Hematopoietic multipotent progenitor cell treated with erythropoietin and hydrocortisone succinate and interleukin-3 and kit ligand, for 8 days (in vitro differentiated cells): ENCODE measurements around the gene OXNAD1.

Source experiments
- DNase-seq: peaks from one replicate; pipeline ENCODE4 v3.0.0-alpha.2; 2015

The OXNAD1 gene

DNA sequence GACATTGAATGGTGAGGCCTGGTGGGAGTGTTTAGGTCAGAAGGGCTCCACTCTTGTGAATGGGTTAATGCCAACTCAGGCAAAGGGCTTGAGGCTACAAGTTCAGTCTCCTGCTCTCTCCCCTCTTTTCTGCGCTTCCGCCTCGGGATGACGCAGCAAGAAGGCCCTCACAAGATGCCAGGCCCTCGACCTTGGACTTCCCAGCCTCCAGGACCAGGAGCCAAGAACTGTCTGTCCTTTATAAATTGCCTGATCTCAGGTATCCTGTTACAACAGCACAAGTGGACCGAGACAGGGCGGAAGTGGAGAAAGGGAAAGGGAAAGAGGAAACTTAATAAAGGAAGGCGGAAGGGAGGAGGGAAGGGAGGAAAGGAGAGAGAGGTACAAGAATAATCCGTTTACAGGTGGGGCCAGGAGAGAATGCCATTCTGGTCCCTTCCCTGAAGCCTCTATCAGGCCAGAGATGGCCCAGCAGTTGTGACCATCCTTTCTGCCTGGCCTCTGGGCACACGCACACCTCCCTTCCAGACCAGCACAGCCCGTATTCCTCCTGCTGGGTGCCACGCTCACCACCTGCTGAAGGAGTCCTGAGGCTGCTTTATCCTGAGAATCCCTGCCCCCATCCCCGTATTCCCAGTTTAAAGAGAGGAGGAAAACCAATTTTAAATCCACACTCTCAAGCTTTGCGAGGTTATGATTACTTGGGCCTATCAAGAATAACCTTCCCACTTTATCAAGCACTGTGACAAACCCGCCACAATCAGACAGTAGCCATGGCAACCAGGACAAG, 64.2 kb downstream of the OXNAD1 start:
- peak; percentile 51 for DNase-seq

DNA sequence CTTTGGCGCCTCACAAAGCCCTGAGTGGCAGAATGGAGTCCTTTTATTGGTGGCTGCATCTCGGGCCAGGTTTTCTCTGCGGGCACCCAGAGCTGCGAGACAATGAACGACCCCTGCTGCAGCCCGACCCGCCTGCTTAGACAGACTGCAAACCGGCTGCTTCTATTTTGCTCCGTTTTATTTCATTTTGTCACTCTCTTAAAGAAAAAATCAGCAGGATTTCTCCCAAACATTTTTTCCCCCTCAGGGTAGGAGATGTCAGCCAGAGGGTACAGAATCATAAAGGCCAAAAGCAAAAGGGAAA, 64.8 kb downstream of the OXNAD1 start:
- DNase-seq: no peak

DNA sequence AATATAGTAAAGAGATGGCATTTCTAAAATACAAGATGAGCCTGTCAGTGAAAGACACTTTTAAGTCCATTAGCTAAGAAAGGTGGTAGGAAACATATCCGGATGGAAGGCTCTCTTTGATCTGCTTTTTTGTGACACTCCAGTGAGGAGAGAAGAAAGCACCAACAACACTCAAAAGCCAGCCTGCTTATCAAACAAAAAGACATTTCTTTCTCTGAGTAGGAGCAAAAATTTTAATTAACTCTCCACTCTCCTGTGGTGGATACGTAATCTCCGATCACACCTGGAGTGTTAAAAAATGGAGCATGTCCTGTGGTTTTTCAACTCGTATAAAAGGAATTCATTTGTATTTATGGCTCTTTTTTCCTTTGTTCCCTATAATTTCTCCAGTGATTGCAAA, 65.3 kb downstream of the OXNAD1 start:
- no peak for DNase-seq

DNA sequence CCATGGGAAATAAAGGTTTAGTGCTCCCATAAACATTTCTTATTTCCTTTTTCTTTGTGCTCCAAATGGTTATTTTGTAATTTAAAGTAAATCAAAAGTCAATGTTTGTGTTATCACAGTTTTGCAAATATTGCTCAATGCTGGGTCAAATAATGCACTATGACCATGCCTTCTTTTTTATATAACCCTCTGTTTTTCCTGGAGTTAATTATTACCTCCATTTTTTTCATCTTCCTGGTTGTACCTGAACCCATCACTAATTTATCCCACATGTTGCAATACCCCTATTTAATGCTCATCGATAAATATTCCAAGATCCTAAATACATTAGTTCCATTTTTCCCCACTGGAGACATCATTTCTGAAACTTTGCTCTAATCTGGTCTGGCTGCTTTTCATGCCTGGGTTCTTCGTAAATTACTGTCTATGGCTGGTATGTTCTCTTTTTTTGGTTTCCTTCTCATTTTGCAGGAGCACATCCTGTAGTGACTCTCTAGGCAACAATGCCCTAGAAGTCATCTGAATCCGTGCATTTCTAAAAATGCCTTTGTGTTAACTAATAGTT, 66.4 kb downstream of the OXNAD1 start:
- DNase-seq: no peak

DNA sequence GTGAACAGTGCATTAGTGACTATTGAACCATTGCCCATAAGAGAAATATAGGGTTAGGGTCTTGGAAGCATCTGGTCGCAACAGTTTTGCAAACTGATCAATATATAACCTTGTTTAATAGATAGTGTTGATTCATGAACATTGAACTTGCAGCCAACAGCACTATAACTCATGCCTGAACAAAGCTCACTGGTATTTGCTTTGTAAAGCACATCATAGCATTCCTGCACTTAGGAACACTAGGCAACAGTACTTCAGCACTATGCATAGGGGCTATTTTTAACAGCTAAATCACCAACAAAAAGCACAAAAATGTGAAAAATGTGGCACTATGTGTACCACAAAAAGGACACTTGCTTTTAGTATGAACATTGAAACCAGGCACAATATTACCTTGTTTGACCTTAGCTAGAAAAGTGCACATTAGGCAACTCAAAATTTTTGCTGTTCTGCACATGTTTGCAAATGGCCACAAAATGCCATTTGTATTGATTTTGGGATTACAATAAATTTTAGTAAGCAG, 68.0 kb downstream of the OXNAD1 start:
- DNase-seq: no peak

DNA sequence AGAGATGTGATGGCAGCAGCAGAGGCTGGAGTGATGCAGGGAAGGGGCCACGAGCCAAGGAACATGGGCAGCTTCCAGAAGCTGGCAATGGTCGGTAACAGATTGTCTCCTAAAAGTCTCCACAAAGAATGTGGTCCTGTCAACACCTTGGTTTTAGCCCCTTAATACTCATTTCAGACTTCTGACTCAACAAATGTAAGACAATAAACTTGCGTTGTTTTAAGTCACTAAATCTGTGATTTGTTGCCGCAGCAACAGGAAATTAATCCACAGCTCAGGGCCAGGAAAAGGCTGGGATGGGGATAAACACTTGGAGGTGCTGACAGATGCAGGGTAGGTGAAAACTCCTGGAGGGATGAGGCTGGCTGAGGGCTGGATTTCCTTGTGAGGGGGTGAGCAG, 69.9 kb downstream of the OXNAD1 start:
- DNase-seq: no peak

DNA sequence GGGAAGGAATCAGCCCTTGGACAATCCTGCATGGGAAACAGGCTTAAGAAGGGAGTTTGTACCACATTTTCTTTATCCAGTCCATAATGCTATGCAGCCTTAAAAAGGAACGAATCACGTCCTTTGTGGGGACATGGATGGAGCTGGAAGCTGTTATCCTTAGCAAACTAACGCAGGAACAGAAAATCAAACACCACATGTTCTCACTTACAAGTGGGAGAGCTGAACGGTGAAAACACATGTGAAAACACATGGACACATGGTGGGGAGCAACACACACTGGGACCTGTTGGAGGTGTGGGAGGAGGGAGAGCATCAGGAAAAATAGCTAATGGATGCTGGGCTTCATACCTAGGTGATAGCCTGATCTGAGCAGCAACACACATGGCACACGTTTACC, 70.3 kb downstream of the OXNAD1 start:
- DNase-seq: no peak

DNA sequence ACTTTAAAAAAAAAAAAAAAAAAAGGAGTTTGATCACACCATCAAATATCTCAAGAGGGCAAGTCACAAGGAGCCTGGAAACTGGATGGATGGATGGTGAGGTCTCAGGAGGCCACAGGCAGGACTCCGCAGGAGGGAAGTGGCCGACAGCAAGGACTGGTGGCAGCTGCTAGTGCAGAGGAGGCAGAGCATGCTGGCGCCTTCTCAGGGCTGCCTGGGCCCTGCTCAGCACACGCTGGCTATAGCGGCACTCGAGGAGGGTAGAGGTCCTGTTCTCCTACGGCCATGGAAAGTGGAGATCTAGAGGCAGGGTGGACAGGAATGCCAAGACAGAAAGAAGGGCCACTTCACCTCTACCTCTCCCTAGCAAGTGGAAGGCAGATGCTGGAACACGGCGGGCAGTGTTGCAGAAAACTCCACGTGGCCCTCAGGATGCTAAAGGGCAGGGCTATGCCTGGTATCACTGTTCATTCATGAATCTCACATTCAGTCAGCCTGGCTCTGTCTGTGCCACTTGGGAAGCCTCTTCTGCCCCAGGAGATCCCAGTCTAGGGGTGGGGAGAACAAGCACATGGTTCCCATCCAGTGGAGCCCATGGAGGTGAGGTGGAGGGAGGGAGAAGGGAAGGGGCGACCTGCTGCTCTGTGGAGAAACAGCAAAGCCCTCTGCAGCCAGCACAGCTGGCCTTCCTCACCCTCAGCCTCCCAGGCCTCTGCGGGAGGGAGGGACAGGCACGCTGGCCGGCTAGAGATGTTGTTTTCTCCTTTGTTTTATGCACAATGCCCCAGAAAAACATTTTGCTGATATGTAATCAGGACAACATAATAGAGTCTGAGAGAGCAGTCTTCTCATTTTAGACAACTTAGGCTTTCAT, 71.0 kb downstream of the OXNAD1 start:
- no peak for DNase-seq

DNA sequence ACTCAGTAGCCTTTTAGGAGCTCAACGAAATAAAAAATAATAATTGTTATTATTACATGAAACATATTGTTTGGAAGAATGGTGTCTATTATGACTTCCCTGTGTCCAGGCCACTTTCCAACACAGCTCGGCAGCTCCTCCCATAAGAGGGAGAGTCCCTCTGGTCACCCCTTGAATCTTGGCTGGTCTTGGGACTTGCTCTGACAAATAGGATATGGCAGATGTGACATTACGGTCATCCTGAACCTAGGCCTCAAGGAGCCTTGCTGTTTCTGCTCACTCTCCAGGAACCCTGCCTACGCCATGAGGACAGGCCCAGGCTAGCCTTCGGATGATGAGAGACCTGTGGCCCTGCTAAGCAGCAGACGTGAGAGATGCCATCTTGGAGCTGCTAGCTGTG, 71.8 kb downstream of the OXNAD1 start:
- no peak for DNase-seq

DNA sequence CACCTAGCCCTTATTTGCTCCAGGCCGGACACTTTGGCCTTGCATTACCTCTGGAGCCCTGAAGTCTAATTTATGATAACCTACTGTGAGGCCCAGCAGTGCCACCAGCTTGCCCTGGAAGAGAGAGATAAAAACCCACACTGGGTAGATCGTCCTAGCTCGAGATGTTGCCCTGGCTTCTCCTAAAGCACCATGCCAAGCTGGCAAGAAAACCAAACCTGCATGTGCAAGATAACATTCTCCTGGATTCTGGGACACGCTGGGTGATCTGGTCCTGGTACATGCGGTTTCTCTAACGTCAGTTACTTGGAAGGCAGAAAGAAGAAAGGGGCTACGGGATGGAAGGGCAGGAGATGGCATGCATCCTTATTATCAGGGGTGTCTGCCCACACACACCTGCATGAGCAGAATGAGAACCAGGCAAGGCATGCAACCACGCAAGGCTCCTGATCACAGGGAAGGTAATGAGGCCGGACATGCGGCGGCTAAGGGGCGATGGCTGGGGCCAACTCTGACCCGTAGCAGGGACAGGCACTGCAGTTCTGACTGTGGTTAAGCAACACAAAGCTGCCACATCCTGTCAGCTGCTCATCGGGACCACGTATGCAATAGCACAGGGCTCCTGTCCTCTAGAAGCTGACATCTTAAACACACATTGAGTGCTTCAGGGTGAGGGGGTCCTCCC, 73.0 kb downstream of the OXNAD1 start:
- DNase-seq: peak; percentile 100

DNA sequence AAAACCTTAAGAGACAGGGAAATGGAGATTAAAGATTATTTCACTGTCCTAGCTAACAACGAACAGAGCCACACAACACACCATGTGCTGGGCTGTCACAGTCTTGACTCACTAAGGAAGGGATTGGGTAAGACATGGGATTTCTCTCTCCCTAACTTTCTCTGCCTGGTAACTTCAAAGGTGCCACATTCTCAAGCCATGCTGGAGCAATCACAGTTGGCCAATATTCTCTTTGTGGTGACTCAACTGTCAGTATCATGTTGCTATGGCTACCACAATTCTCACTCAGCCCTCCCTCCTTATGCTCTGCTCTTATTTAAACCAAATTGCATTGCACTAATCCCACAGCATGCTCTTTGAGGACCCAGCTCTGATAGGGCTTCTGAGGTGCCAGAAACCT, 74.0 kb downstream of the OXNAD1 start:
- peak; percentile 65 for DNase-seq

DNA sequence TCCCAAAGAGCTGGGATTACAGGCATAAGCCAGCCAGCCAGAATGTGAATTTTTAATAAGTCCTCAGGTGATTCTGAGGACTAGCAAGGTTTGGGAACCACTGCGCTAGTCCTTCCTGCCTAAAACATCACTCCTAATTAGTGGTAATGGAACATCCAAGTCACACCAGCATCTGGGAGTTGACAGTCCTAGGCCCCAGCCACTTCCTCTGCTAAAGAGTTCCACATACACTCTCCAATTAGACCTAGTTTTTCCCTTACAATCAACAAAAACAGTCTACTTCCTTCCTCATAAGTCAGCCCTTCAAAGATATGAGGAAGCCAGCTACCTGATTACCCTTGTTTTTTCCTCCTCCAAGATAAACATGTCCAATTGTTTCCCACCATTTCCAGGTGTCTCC, 78.1 kb downstream of the OXNAD1 start:
- no peak for DNase-seq

DNA sequence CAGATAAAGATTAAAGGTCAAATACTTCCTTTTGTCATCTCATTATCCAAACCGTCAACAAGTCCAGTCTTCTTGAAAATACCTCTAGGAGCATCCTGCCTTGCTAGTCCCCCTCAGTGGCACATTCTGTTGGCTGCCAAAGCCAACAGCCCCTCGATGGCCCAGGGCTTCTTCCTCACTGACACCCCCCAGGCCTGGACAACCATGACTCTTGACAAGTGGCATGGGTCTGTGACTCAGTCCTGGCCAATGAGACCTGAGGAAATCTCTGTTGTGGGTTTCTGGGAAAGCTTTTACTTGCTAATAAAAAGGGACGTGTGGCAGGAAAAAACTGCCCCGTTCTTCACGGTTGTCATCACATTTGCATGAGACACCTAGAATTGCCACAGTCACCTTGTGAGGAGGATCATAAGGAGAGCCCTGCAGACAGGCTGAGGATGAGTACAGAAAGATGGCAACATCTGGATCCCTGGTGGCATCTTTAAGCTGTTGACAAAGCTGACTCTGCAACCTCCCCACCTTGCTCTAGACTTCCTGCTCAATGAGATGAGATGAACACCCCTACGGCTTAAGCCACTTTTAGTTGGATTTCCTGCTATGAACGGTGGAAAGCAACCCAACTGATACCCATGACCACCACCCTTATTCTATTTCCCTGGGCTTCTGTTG, 81.5 kb downstream of the OXNAD1 start:
- DNase-seq: no peak

DNA sequence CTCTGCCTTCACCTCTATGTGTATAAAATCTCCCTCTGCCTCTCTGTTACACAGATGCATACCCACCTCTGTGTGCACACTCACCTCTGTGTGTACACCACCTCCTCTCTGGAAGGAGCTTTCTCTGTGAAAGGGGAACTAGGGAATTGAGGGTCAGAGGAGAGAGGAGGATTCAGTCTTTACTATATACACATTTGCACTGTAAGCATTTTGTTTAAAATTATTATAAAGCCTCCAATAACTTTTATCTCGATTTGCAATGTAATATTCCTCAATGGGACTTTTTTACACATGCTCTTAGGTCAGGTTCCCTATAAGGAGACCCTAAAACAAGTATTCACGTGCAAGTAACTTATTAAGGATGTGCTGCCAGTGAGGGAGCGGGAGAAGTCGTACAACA, 82.5 kb downstream of the OXNAD1 start:
- no peak for DNase-seq

DNA sequence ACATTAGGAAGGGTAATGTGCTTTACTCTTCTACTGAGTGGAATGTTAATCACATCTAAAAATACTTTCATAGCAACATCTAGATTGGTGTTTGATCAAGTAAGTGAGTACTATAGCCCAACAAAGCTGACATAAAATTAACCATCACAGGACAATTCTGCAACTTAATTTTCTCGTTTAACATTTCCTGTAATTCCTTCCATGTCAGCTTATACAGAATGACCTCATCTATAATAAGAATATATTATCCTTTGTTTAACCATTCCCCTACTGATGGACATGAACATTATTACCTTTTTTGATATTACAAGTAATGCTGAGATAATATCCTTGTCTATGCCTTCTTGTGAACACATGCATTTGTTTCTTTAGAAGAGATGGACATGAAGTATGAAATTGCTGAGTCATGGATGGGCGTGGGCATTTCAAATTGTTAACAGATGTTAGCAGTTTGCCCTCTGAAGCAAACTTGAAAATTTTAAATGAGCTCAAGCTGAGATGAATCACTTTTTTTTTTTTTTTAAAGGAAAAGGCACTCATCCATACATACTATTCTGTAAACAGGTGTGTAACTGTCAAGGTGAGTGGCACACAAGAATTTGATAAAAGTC, 85.1 kb downstream of the OXNAD1 start:
- peak; percentile 32 for DNase-seq

DNA sequence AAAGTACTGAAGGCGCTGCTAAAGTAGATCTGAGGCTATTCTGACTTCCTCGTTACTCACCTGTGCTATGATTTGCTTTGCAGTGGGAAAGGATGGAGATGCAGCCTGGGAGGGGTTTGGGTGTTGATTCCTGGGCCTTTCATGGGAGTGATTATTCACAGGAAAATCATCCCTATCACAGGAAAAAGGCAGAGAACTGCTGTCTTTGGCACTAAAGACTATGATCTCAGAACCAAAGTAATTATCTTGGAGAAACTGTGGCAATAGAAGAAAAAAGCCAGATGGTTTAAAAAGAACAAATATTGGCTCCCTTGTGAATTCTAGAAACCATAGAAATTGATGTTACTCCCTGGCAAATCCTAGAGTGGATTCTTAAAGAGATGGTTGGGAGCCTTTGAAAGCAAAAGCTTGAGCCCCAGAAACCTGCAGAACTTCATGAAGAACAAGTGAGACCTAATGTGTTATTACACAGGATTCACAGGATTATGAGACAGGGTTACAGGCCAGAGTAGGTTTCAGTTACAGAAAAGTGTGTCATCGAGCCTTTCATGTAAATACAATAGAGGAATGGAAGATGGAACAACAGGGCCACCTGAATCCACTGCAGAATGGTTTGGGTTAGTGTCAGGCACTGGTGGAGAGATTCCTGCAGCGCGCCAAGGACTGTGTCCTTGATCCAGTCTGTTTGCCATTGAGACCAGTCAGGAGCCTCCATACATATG, 85.7 kb downstream of the OXNAD1 start:
- no peak for DNase-seq

DNA sequence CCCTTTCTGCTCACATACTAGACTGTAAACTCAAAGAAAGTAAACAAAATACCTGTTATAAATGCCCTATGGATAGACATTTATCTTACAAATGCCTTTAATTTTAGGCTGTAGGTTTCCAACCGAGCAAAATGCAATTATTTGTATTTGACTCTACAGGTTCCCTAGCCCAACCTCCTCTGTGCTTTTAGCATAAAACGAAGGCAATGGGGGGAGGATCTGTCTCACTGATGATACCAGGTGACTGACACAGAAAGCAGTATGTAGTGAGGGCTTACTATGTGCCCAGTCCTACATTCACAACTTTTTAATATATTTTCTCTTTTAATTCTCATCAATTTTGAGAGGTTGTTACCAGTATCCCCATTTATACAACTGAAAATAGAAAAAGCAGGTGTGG, 87.4 kb downstream of the OXNAD1 start:
- DNase-seq: no peak

DNA sequence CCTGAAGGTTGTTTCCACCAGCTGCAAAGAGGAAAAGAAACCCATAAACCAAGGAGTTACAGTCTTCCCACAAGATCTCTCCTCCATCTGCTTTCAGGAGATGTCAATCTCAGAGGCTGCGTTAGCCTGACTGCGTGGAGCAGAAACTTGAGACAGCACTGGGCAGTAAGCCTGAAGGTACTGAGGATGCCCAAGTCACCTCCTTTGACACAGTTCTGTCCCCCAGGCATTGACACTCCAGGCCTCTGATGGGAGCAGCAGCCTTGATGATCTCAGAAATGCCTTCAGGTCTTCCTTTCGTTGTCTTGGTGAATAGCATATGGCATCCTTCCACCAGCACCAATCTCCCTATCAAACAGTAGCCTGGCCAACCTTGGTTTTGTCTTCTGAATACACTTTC, 89.3 kb downstream of the OXNAD1 start:
- no peak for DNase-seq
